GM19239 (cell line): ENCODE data around the gene MIDN.

Source experiments
- DNase-seq: peaks from one replicate; pipeline ENCODE4 v3.0.0; 2011; ENCODE audit warnings: low spot score; ENCODE audit not compliant: insufficient read length
- FAIRE-seq: peaks from 2 replicates; lab custom pipeline; 2011; peaks lifted over from hg19 to GRCh38; lab: Jason Lieb, UNC

The MIDN gene

GRCh38 chr19:1278713-1279660 lies 30.6 kb downstream of the MIDN start:
- FAIRE-seq: no peak
- DNase-seq: no peak

- FAIRE-seq: peak; percentile 87
- DNase-seq: peak; percentile 97
Measured at GRCh38 chr19:1279782-1280341, 31.5 kb downstream of the MIDN start.

- FAIRE-seq: no peak
- DNase-seq: no peak
Measured at GRCh38 chr19:1280636-1281568, 32.5 kb downstream of the MIDN start.

GRCh38 chr19:1281569-1282287 lies 33.3 kb downstream of the MIDN start:
- DNase-seq (no peak), FAIRE-seq (no peak)

GRCh38 chr19:1282588-1283206 lies 34.3 kb downstream of the MIDN start:
- FAIRE-seq: no peak
- DNase-seq: no peak

- FAIRE-seq (no peak), DNase-seq (no peak)
Measured at GRCh38 chr19:1283207-1283916, 35.0 kb downstream of the MIDN start.

- DNase-seq (no peak), FAIRE-seq (no peak)
Measured at GRCh38 chr19:1283917-1284292, 35.5 kb downstream of the MIDN start.

GRCh38 chr19:1284293-1284978 lies 36.1 kb downstream of the MIDN start:
- FAIRE-seq (no peak), DNase-seq (no peak)

GRCh38 chr19:1284979-1285736 lies 36.8 kb downstream of the MIDN start:
- FAIRE-seq (no peak), DNase-seq (no peak)

GRCh38 chr19:1285737-1286360 lies 37.5 kb downstream of the MIDN start, which contains the start of gene EFNA2:
TSS of gene EFNA2 (plus strand) at chr19:1285873. CDS start at chr19:1286169, 296 bp downstream.
- FAIRE-seq: no peak

GRCh38 chr19:1286487-1287353 lies 38.3 kb downstream of the MIDN start:
- DNase-seq (no peak), FAIRE-seq (no peak)

More at GRCh38 chr19:1285737-1286360, 37.5 kb downstream of the MIDN start, which contains the start of gene EFNA2:
- no peak for DNase-seq

- FAIRE-seq: no peak
Measured at GRCh38 chr19:1287354-1288225, 39.2 kb downstream of the MIDN start.

GRCh38 chr19:1288226-1288612 lies 39.8 kb downstream of the MIDN start:
- no peak for DNase-seq
- FAIRE-seq: no peak

More at GRCh38 chr19:1287354-1288225, 39.2 kb downstream of the MIDN start:
- no peak for DNase-seq

- no peak for DNase-seq
- no peak for FAIRE-seq
Measured at GRCh38 chr19:1288833-1289685, 40.7 kb downstream of the MIDN start.
